ENCODE results near the gene RBM33.

DNA sequence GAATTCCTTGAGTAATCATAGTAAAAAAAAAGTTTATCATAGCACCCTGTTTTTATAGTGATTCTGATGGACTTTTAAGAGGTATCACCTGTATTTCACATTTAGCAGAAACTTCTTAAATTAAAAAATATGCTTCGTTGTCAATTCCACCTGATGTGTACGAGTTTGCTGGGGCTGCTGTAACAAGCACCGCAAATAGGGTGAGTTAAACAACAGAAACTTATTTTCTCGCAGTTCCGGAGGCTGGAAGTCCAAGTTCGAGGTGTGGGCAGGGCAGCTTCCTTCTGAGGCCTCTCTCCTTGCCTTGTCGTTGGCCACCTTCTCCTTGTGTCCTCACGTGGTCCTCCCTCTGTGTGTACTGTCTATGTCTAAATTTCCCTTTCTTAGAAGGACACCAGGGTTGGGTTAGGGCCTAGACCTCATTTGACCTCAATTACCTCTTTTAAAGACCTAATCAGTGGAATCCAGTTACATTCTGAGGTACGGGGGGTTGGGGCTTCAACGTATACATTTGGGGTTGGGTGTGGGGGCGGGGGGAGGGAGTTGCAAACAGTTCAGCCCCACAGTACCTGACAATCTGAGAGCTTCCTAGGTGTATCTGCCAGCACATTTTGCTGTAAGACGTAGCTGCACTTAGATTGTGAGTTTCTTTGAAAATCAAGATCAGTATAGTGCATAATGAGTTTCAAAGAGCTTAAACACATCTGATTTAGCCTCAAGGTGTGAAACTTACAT is 72.7 kb downstream of the RBM33 start:
- TF ChIP-seq, protein P1, sequence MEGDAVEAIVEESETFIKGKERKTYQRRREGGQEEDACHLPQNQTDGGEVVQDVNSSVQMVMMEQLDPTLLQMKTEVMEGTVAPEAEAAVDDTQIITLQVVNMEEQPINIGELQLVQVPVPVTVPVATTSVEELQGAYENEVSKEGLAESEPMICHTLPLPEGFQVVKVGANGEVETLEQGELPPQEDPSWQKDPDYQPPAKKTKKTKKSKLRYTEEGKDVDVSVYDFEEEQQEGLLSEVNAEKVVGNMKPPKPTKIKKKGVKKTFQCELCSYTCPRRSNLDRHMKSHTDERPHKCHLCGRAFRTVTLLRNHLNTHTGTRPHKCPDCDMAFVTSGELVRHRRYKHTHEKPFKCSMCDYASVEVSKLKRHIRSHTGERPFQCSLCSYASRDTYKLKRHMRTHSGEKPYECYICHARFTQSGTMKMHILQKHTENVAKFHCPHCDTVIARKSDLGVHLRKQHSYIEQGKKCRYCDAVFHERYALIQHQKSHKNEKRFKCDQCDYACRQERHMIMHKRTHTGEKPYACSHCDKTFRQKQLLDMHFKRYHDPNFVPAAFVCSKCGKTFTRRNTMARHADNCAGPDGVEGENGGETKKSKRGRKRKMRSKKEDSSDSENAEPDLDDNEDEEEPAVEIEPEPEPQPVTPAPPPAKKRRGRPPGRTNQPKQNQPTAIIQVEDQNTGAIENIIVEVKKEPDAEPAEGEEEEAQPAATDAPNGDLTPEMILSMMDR (conservative IDR thresholded peaks at IDR 0.05), result no peak
- no peak for TF ChIP-seq ZFX (IDR thresholded peaks at IDR 0.05)

Data from C4-2B (cell line).